HG02678 (cell line): Measurements from ENCODE around the gene PEX11B.

Experiments used
- ATAC-seq: cut with Tn5 transposase; IDR thresholded peaks from one replicate; pipeline ENCODE4 v1.9.1; 2021; ENCODE audit warnings: mild to moderate bottlenecking, moderate library complexity; ENCODE audit not compliant: unreplicated experiment

PEX11B gene

GRCh38 chr1:145877923-145878486, 40.5 kb downstream of the PEX11B start:
- no peak for ATAC-seq

DNA sequence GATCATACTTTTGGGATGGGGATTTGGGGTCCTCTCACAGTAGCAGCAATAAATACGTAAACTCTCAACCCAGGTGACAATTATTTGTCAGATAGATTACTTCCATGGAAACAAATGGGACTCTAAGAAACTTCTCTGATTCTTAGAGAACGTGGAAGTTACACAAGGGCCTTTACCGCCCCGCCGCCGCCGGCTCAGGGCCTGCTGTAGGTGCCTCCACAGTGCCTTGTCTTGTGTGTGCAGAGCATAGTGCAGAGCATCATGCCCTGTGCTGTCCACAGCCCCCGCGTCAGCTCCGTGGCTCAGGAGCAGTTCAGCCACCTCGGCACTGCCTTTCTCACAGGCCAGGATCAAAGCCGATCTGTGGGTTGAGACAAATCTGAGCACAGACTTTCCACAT, 43.9 kb downstream of the PEX11B start:
- no peak for ATAC-seq

- ATAC-seq, result peak; percentile 42
Observed at GRCh38 chr1:145871994-145872924, 46.3 kb downstream of the PEX11B start.

DNA sequence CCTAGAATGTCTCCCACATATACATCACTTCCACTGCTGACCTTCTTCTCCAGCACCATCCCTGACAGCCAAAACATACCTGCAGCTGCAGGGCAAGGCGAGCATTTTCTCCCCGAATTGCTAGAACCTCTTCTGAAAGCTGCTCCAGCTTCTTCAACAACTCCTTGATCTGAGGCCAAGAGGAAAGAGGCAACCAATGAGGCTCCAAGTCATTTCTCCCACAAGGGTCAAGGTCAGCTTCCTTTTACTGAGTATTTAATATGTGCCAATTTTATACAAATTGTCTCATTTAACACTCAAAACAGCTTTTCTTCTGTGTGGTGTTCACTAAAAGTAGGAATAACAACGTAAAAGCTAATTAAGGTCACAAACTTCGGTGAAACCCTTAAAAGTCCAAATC, 50.3 kb downstream of the PEX11B start:
- no peak for ATAC-seq

DNA sequence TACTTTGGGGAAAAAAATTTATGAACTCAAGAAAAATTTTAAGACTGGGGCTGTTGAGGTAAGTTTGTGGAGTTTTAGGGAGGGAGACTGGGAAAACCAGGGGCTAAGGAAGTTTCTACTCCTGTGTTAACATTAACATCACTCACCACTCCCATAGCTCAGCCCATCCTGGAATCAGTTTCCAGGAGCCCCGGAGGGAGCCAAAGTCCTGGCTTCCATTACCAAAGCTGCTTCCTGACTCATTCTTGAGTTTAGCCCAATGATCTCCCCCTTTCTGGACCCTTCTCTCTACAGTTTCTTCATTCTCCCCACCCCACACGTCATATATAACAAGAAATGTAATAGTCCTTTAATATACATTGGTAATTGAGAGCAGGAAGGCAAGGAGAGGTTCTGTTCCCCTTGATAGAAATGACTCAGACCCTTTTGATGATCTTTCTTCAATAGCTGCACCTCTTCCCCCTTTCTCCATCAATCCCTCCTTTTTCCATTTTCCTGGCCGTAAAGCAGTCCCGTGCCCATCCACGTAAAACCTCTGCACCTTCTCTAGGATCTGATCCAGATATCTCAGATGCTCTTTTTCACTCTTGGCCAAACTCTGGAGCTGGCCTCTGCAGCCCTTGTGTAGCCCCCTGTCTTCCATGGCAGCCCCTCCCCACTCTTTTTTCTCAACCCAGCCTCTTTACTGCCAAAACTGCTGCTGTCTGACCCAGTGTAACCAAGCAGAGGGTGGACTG, 55.1 kb downstream of the PEX11B start:
- no peak for ATAC-seq
